Choroid plexus epithelial cell (primary cell): ENCODE data around the gene RPL18A.

Experiments
- DNase-seq: peaks from one replicate; pipeline ENCODE4 v3.0.0-alpha.2; 2010; ENCODE audit warnings: low read depth
- H3K4me3 ChIP-seq: 2 replicates; pipeline ENCODE4 v1.5.1; 2011; ENCODE audit warnings: low read depth, mild to moderate bottlenecking, control low read depth, low read length, moderate library complexity
- TF ChIP-seq, protein P1 (sequence below): conservative IDR thresholded peaks from 2 replicates; pipeline ENCODE4 v1.5.1; 2011; ENCODE audit warnings: low read depth, mild to moderate bottlenecking, control low read depth, inconsistent platforms, low read length, moderate library complexity

Gene RPL18A

DNA sequence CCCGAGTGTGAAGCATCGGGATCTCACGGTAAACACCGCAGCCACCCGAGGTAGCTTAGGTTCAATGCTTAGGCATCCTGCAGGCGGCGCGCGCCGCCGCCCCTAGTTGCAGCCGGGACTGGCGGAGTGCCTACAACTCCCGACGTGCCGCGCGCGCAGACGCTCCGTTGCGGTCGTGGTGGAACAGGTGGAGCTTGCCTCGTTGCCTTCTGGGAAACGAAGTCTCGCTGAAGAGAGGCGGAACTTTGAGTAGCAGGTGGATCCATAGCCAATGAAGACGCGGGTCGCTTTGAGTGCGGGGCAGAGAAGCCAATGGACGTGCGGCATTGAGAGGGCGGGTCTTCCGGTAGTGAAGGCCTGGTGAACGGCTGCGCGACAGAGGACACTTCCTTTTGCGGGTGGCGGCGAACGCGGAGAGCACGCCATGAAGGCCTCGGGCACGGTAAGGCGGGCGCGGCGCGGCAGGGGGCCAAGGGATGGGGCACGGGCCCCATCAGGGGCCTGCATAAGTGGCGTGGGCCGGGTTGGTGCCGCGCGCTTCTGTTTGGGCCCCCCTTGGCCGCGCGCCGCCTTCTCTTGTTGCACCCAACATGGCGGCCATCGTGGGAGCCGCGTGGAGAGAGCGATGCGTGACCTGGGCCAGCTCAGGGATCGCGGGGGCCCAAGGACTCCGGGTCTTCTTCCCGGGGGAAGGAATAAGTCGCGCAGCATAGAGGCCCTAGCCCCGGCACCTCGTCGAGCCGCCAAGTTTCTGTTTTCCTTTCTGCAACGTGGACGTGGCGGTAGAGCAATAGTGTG, at the start of gene RPL18A:
RPL18A (plus strand) TSS at position 378 of the 798 bp plus-strand sequence; CDS start at position 425, 47 bp downstream.
- TF ChIP-seq, protein P1, sequence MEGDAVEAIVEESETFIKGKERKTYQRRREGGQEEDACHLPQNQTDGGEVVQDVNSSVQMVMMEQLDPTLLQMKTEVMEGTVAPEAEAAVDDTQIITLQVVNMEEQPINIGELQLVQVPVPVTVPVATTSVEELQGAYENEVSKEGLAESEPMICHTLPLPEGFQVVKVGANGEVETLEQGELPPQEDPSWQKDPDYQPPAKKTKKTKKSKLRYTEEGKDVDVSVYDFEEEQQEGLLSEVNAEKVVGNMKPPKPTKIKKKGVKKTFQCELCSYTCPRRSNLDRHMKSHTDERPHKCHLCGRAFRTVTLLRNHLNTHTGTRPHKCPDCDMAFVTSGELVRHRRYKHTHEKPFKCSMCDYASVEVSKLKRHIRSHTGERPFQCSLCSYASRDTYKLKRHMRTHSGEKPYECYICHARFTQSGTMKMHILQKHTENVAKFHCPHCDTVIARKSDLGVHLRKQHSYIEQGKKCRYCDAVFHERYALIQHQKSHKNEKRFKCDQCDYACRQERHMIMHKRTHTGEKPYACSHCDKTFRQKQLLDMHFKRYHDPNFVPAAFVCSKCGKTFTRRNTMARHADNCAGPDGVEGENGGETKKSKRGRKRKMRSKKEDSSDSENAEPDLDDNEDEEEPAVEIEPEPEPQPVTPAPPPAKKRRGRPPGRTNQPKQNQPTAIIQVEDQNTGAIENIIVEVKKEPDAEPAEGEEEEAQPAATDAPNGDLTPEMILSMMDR = peak; percentile 89
- DNase-seq = peak; percentile 100
- peak within 1 kb of the TSS; percentile 95 for H3K4me3 ChIP-seq

DNA sequence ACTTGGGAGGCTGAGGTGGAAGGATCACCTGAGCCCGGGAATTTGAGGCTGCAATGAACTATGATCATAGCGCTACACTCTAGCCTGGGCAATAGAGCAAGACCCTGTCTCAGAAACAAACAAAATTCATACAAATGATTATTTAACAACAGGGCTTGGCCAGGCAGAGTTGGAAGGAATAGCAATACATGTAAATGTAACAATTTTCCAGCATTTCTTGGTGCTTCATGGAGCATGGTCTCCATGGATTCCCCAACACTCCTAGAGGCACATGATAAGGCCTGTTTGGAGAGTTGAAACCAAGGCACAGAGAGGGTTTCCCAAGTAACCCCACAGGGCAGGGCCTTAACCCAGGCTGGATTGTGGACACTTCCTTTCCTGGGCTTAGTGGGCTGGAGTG, 48.6 kb upstream of the RPL18A start:
- no peak overlapping the region for H3K4me3 ChIP-seq
- TF ChIP-seq, protein P1 = no peak
- DNase-seq = no peak

DNA sequence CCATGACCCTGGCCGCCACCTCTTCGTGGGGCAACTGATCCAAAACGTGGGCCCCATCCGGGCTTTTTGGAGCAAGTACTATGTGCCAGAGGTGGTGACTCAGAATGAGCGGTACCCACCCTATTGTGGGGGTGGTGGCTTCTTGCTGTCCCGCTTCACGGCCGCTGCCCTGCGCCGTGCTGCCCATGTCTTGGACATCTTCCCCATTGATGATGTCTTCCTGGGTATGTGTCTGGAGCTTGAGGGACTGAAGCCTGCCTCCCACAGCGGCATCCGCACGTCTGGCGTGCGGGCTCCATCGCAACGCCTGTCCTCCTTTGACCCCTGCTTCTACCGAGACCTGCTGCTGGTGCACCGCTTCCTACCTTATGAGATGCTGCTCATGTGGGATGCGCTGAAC, 48.0 kb upstream of the RPL18A start:
- no peak for DNase-seq
- no peak overlapping the region for H3K4me3 ChIP-seq
- TF ChIP-seq, protein P1 = no peak

DNA sequence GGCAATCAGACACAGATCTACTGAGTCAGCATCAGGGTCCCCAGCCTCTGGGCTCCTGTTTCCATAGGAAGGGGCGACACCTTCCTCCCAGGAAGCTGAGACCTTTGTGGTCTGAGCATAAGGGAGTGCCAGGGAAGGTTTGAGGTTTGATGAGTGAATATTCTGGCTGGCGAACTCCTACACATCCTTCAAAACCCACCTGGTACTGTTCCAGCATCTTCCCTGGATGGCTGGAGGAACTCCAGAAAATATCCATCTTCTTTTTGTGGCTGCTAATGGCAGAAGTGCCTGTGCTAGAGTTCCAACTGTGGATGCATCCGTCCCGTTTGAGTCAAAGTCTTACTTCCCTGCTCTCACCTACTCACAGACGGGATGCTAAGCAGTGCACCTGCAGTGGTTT, 47.6 kb upstream of the RPL18A start:
- TF ChIP-seq, protein P1 = no peak
- DNase-seq = no peak

DNA sequence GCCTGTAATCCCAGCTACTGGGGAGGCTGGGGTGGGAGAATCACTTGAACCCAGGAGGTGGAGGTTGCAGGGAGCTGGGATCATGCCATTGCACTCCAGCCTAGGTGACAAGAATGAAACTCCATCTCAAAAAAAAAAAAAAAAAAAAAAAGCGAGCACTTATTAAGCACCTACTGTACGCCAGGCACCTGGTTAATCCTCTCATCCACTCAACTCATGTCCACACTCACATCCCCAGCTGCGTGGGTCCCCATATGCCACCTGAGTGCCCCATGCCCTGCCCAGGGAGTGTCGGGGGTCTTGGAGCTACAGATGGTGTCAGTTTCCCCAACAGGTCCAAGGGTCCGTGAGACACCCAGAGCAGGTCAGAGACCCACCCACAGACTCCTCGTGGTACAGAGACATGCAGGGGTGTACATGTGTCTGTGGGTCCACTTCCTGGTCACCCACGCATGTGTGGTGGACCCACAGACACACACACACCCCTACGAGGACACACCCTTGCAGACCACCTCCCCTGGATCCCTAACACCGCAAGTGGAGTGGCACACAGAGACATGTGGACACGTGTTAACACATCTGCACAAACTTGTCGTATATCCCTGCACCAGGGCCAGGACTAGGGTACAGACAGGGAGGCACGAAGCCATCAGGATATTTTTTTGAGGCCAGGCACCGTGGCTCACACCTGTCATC, 41.9 kb upstream of the RPL18A start:
- H3K4me3 ChIP-seq = no peak overlapping the region
- TF ChIP-seq, protein P1 = no peak
- DNase-seq = no peak

More for the DNA sequence above, 47.6 kb upstream of the RPL18A start:
- H3K4me3 ChIP-seq = no peak overlapping the region

DNA sequence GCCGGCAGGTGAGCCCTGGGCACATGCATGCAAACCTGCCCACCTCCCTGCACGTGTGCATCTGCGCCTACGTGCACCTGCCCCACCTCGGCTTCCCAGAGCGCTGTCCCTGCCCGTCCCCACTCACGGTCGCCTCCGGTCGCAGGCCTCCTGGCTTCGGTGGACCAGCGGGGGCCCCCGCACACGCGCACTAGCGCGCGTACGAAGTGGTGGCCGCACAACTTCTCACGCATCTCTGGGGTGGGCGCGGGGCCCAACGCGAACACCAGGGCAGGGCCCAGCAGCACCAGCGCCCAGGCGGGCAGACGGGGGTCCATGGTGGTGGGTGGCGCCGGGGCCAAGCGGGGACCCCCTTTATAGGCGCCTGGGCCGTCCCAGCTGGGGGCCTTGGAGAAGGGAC, 38.5 kb upstream of the RPL18A start, which contains the start of gene INSL3:
INSL3 (minus strand) TSS at position 330 of the 400 bp plus-strand sequence; CDS start at position 317, 13 bp downstream.
- no peak within 1 kb of the TSS for H3K4me3 ChIP-seq

More for the DNA sequence above, 38.5 kb upstream of the RPL18A start, which contains the start of gene INSL3:
- DNase-seq = no peak
- TF ChIP-seq, protein P1 = no peak
